ENCODE data around the gene STAC3.

Gene STAC3

DNA sequence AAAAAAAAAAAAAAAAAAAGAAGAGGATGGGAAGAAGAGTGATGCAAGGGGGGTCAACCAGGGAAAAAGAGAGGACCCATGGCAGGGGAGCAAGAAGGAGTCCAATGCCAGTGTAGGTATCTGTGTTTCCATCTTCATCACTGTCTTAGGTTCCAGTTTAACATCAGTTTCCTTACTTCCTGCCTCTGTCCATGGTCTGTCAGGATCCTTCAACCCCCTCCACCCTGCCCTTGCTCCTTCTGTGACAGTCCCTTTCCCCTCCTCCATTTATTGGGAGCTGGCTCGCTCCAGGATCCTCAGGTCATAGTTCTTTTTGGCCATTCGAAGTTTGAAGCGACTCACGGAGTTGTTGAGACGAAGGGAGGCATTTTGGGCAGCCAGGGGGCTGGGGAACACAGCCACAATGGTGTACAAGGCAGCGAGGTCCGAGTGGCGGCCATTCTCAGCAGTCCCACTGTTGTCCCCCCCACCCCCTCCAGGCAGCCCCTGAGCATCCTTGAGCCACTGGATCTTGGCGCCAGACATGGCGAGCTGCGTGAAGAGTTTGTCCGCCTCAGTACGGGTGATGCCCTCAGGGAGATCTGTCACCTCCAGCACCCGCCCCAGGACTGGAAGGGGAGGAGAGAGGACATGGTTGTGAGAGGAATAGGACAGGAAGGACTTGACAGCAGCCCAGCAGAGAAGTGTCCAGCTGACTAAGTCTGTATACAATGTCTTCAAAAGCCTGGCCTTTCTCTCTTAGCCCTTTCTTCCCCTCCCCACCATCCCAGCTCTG, 3.7 kb upstream of the STAC3 start:
- DNase-seq = no peak

DNA sequence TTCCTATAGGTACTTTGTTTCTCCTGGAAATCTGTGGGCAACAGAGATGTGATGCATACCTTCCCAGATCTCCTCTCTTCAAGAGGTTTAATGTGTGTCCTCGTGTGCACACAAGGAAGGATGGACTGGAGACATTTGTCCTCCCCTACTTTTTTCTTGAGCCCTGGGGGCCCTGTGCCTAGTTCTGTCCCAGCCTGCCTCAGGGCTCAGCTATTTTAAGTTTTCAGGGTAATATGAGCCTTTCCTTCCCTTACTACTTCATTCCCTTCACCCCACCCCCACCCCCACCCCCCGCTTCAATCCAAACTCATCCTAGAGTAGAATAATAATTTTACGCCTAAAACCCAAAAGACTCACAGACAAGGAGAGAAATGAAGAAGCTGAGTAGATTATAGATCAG, 446 bp downstream of the STAC3 start:
- DNase-seq = no peak

DNA sequence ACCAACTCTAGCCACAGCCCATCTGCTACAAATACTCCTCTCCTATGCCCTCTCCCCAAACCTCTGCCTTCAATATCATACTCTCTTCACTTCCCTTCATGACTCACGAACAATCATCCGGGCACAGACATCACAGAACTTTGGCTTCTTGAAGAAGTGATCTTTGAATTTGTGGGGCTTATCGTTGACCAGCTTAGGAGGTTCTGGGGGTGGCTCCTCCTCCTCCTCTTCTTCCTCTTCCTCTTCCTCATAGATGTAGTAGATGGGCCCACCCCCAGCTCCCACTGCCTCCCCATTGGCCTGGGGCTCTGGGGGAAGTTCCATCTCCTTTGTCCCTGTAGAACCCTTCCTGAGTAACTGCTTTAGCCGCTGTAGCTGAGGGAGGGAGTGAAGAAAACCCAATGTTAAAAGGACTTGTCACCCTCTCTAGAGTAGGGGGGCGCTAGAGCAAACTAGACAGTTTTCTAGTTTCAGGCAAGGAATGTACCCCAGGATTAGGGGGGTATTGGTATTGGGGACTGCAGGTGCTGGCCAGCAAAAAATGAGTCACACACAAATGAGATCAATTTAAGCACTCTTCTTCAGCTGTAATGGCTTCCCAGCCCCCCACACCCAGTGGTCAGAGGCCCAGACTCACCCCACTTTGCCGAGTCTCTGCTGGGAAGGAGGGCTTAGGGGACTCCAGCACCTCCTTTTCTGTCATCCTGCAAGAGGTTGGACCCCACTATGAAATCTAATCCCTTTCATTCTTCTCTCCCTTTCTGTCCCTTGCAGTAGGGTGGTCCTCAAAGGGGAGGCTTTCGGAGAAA, 1.8 kb downstream of the STAC3 start:
- DNase-seq = no peak

DNA sequence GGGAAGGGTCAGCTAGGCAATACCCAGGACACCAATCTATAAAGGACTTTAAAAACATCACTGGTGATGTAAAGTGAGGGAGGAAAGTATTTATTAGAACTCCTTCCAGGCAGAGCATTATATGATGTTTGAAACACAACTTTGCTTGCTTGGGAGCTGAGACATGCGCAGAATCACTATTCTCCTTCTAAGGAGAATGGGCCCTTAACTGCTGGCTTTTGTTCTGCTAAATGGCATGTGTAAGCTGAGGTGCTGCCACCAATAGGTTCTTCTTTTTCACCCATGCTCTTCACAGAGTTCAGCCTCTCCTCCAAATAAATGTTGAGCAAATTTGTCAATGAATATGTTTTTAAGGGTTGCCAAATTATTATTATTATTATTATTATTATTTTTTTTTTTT, 3.9 kb downstream of the STAC3 start:
- no peak for DNase-seq

DNA sequence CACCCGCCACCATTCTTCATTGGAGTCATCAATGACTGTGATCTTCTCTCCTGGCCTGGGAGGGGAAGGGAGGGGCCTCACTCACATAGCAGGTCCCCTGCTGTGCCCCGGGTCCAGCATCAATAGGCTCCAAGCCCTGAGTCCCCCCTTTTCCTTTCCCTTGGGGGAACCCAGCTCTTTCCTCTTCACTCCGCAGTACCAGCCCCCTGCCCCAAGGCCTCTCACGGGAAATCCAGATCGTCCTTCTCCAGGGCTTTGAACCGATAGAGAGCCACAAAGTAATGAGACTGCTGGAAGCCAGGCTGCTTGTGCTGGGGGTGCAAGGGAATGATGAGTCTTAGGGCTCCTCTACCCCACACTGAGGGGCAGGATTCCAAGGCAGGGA, 6.7 kb downstream of the STAC3 start:
- DNase-seq = no peak

DNA sequence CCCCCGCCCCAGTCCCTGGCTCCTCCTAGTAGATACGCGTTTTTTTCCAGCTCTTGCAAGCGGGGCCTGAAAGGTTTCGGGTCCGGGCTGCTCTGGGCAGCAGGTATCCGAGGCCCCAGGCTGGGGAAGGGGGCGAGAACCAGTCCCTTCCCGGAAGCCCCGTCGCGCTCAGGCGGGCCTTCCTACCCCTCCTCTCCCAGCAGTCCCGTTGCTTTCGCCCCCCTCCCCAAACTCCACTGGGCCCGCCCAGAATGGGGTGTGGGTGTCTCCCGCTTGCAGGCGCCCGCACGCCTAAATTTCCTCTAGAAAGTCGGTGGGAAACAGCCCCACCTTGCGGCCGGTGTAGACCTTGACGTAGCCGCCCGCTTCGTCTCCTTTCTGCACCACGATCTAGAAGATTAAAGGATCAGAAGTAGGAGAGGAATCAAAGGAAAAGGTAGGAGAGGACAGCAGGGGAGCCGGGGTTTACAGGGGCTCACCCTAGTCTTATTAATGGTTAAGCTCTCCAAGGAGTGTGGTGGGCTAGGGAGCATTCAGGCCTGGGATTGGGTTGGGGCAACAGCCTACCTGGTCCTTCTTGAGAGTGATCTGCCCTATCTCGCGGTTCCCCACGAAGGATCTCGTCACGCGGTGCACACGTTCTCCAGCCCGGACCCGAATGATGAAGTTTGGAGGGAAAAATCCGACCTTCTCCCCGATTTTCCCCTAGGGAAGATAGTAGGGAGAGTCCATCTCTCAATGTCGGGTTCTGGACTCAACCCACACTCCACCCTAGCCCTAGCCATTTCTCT, 7.3 kb downstream of the STAC3 start:
- peak; percentile 79 for DNase-seq

DNA sequence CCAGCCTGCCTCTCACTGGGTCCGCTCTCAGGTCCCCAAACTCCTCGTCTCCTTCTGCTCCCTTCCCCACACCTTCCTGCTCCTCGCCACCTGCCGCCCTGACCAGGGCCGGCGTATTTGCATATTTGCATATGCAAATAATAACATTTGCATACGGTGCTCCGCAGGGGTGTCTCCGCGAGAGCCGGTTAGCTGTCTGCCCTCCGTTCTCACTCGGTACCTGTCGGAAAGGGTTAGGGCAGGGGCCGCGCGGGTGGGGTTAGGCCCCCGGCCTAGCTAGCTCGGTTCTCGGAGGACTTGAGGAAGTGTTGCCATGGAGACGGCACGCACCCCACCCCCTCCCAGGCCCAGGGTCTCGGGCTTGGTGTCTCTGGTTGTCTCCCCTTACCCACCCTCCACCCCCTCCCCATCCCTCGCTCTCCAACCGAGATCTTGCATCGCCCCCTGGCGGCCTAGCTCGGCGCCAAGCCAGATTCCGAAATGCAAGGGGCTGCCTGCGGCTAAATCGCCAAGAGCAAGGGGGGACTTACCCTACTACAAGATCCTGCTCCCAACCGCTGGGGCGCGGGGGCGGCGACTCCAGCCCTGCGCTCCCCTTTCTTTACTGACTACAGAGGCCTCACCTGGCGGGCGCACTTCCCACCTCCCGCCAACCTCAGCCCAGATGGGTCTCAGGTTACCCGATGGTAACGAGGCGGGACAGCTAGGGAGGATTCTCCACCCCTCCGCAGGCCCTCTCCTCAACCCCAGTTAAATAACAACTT, 8.1 kb downstream of the STAC3 start:
- peak; percentile 72 for DNase-seq

DNA sequence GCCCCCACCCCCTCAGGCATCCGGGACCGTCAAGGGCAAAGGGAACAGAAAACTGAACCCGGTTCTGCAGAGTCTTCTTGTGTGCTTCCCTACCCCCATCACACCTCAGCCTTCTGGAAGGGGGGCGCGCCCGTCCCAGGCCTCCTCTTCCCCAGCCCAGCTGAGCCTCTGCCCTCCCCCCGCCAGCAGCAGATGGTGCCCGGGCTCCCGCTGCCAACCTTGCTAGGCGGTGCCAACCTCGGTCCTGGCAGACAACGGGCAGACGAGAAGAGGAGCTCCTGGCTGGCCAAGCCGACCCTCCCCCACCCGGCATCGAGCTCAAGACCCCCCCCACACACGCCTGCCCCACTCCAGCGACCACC, 8.7 kb downstream of the STAC3 start:
- no peak for DNase-seq

DNA sequence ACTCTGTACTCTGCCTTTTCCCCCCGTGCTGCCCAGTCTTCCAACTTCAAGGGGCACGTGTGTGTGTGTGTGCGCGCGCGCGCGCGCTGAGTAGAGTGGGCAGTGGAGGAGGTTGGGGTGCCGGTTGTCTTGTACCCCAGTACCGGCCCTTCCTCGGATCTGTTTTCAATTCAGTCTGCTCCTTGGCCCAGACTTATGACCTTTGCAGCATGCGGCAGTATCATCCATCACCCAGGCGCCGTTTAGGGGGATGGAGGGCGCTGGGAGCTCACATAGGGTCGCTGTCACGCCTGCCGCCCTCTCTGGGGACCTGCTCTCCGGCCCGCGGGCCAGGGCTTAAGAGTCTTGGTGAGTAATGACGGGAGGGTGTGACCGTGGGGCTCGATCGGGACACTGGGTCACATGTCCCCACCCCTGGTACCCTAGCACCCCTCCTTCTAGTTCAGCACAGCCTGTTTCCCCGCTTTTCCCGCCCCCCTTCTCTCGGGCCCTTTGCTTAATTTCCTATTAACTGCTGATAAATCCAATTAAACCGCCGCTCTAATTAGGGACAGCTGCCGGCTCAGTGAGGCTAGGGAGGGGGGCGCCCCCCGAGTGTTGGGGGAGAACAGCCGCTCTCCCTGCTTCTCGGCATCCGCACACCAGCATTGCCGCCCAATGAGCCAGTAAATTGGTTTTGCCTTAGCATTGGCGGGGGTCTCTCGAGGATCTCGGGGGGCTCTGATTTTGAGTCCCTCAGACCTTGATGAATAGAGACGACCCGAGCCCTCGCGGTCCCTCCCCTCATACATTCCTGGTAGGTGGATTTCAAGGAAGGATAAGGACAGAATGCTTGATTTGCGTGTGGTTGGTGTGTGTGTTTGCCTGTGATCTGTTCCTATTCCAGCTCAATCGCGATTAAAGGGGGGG, 9.3 kb downstream of the STAC3 start:
- DNase-seq = no peak

DNA sequence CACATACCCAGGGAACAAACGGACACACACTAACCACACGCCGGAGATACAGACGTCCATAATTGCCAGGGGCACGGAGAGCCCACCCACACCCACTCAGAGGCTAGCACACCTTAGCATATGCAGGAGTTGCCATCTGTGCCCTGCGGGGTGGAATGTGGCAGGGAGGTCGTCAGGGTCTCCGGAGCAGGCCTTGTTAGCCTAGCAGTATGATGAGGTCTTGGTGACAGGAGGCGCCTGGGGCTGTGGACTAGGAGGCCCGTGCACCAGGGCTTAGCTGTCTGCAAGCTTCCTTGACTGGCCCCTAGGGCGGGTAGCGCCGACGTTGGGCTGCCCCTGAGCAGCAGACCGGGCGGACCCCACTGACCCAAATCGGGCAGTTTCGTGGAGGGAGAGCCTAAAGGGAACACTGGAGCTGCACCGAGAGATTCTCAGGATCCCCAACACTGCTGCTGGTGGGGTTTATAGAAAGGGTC, 10.0 kb downstream of the STAC3 start:
- no peak for DNase-seq

DNA sequence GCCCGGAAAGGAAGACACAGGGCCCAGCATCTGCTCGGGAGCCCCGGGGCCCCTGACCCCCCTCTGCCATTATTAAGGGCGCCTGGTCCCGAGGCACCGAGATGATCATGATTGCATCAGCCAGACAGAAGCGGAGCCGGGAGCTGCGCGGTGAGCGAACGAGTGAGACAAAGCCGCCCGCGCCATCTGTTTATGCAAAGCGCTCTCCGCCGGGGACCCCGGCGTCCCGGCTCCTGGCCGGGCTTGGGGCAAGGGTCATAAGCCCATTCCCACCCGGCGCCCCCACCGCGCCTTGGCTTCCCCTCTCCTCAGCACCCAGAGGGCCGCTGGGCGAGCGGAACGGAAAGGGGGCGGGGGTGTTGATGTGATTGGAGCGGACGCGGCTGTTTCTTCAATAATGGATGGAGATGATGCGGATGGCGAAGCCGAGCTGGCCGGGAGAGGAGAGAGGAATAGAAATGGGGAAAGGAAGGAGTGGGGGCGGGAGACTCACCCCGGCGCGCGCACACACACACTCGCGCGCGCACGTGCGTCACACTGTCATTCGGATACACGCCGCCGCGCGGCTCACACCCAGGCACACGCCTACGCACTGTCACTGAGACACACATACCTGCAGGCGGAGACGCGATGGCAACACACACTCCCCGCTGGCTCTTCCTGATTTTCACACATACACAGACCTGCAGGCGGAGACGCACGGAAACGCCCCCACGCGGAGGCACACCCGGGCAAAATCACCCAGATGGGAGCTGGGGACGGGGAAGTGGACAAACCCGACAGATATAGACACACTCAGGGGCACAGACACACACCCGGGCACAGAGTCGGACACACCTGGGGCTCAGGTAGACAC, 10.7 kb downstream of the STAC3 start:
- DNase-seq = peak; percentile 70

DNA sequence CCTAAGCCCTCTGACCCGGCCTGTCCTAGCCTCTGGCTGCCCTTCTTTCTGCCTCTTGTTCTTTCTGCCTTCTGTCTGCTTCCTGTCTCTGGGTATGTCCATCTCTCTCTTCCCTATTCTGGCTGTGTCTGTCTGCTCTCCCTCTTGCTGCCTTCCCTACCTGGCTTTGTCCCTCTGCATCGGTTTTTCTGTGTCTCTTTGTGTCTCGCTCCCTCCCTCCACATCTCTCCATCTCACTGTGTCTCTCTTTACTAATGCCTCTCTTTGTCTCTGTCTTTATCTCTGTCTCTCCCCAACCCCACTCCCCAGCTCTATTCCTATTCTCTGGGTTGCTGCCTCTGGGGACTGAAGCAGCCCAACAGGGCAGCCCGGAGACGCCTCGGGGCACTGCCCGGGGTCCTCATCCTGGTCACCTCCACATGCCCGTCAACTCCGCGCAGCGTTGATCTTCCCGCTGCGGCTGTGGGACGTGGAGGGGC, 11.4 kb downstream of the STAC3 start:
- no peak for DNase-seq

DNA sequence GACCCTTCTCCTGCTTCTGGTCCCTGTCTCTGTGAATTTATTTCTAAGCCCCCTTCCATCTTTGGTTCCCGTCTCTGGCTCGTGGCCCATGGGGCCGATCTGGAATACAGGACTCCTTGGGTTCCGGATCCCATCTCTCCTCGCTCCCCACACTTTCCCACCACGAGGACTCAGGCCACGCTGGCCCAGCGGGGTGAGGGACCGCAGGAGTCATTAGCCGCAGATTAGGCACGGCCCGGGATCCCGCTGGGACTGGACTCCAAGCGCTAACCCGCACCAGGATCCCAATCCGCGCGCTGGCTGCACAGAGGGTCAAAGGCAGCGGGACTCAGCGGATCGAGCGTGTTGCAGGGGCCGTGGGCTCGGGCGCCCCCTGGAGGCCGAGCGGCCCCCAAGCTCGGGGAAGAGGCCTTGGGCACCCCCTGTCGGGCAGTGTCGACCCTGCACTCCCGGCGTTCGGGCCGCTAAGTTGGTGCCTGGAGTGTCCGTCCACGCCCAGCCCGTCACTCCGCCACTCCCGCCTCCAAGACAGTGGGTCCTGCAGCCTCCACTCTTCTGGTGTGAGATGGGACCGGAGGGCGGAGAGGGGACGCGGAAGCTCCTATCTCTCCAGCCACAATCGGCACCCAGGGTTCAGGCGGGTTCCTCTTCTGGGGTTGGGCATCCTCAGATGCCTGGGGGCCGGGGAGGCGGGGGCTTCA, 12.0 kb downstream of the STAC3 start:
- peak; percentile 96 for DNase-seq

DNA sequence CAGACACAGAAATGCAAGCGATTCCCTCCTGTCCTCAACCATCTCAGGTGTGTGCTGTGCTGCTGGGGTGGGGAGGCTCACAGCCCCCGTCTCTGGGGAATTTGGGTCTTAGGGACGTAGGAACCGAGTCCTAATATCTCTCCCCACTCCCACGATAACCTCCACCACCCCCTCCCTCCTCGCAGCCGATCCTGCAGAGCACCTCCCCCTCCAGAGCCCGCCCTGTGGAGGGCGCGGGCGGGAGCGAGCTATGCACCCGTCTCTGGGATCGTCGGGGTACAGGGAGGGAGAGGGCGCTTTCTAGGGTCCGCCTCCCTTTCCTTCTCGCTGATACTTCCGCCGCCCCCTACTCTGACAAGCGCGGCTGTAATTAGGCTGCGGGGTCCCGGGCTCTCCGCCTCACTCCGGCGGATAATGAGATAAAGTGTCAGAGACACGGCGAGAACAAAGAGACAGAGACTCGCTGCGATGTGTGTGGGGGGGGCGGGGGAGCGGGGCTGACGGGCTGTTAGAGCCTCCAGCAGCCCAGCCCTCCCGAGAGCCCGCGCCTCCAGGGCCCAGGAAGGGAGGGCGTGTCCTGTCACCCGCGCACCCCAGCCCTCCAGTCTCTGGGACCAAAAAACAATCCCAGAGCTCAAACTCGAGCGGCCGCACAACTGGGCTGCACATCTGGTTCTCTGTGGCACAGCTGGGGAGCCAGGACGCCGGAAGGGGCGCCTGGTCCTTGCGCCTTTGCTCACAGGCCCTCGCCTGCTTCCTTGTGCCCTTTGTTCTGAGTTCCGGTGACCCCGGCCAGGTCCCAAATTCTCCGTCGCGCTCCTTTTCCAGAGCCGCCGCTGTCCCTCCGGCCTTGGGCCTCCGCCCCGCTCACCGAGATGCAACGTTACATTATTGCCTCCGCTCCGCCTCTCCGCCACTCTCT, 12.8 kb downstream of the STAC3 start:
- no peak for DNase-seq

DNA sequence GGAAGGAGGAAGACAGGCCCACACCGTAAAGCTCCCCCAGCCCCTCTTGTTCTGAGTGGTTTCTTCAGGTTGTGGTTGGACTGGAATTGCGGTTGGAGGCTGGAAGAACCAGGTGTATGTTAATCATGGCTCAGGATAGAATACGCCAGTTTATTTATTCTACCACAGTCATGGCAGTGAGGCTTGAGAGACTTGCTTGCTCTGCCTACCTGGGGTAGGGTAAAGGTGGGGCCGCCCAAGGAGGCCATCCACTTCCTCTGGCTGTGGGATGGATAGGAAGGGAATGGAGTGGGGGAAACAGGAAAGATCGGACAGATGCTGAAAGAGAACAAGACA, 13.4 kb downstream of the STAC3 start:
- no peak for DNase-seq

DNA sequence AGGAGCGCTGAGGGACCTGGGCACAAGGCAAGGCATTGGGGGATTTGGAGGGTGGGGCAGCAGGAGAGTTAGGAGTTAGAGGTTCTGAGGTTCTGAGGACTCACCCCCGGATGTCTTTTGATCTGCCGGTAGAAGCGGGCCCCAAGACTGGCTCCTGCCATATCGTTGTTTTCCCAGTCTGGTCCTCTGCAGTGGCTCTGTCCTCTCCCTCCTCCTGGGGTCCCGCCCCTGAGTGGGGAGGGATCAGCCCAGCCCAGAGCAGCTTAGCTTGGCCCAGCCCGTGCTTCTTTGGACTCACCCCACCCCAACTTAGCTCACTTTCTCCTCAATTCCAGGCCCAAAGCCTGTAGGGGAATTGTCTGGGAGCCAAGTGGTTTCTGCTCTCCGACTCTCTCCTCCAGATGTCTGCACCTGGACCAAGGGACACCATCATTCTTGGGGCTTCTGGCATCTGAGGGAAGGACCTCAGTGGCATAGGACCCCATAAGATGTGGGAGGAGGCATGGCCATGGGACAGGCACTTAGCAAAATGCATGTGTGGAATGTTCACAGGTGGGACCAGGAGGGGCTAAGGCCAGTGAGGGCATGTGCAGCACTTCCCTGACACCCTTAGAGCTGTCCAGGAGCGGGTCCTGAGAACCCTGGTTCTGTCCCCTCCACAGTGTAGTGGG, 13.9 kb downstream of the STAC3 start:
- no peak for DNase-seq

DNA sequence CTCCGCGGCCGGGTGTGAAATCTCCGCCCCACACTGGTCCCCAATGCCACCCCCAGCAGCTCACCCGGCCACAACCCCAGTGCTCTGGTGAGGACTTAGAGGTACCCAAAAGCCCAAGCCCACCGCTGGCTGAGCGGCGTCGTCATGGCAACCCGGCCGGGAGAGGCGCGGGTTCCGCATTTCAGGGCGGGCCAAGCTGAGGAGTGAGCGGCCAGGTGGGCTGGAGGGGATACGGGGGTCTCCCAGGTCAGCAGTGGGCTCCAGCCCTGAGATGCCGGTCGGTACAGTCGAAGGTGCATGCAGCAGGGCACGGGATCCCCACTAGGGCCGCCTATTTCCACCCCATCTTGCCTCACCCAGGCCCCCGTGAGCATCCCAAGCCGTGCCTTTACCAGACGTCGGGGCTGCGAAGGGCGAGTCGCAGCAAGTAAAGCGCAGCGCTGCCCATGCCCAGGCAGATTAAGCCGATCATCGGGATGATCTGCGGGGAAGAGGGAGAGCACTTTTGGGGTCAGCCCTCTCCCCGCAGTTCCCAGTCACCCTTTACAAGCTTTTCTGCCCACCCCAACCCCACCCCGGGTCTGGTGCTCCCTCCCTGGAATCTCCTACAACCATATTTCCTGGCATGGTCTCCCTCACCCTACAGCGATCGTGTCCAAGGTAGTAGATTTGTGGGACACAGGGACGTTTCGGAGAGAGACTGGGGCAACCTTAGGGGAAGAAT, 14.6 kb downstream of the STAC3 start:
- peak; percentile 34 for DNase-seq

DNA sequence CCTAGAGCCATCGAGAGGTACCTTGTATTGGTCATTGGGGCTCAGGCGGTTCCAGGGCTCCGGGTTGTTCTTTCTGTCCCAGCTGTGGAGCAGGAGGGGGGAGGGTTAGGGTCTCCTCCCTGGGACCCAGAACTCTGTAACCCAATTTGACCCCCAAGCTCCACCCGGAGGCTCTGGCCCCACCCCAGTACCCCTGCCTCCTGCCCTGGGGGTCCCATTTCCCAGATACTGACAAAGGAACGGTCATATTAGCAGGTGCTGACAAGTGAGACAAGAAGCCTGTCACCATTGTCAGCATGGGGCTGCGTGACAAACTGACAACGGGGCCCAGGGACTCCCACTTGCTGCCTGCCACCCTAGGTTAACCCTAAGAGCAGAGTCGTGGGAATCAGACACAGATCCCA, 15.3 kb downstream of the STAC3 start:
- DNase-seq = no peak
